Measurements from ENCODE around the gene IRAK2.
A peak's percentile ranks its signal among the peaks of the same experiment; 100 is the strongest.
"Not testable (repeated sequence)": the region's sequence is repeated elsewhere in the genome, so short reads cannot be mapped to it uniquely, and the experiment has no call there.

IRAK2 gene

GRCh38 chr3:10164546-10165393, at the start of gene IRAK2:
Gene IRAK2 (plus strand): TSS chr3:10164919. CDS start chr3:10164955, 36 bp downstream.
- no peaks in the 10 kb centered on the region for H3K27me3 Mint-ChIP-seq
- H3K4me1 Mint-ChIP-seq (ENCODE audit: low read depth) = peaks cover 16% of the 10 kb centered on the region
- H3K9me3 Mint-ChIP-seq = peaks cover 5% of the 10 kb centered on the region
- peak; percentile 82 for DNase-seq
- peaks cover 6% of the 10 kb centered on the region for H3K36me3 Mint-ChIP-seq (ENCODE audit: low read depth)
- peak within 1 kb of the TSS; percentile 59 for H3K27ac Mint-ChIP-seq
- peak within 1 kb of the TSS; percentile 78 for H3K4me3 Mint-ChIP-seq

- Mint-ChIP-seq H3K4me3 (peak within 1 kb of the TSS; percentile 98), H3K36me3 (ENCODE audit: low read depth) (peaks cover 48% of the 10 kb centered on the region), H3K4me1 (ENCODE audit: low read depth) (peaks cover 33% of the 10 kb centered on the region), H3K9me3 (no peaks in the 10 kb centered on the region), H3K27ac (peak within 1 kb of the TSS; percentile 98), H3K27me3 (no peaks in the 10 kb centered on the region)
- DNase-seq = peak; percentile 93
Observed at GRCh38 chr3:10115326-10116137, 49.2 kb upstream of the IRAK2 start, which contains the start of gene BRK1. Gene BRK1 (plus strand): TSS chr3:10115675. CDS start chr3:10115702, 27 bp downstream.

- Mint-ChIP-seq H3K9me3 (no peaks in the 10 kb centered on the region), H3K27me3 (no peaks in the 10 kb centered on the region), H3K36me3 (ENCODE audit: low read depth) (peaks cover 54% of the 10 kb centered on the region), H3K4me3 (peak overlapping the region; percentile 98), H3K4me1 (ENCODE audit: low read depth) (peaks cover 39% of the 10 kb centered on the region), H3K27ac (peak overlapping the region; percentile 98)
- DNase-seq = no peak
Observed at GRCh38 chr3:10116138-10116460, 48.6 kb upstream of the IRAK2 start.

GRCh38 chr3:10116928-10117327, 47.8 kb upstream of the IRAK2 start:
- DNase-seq = no peak
- H3K4me1 Mint-ChIP-seq (ENCODE audit: low read depth) = peaks cover 42% of the 10 kb centered on the region
- H3K27ac Mint-ChIP-seq = peak overlapping the region; percentile 98
- no peaks in the 10 kb centered on the region for H3K9me3 Mint-ChIP-seq
- H3K27me3 Mint-ChIP-seq = no peaks in the 10 kb centered on the region
- H3K4me3 Mint-ChIP-seq = peak overlapping the region; percentile 98
- peaks cover 59% of the 10 kb centered on the region for H3K36me3 Mint-ChIP-seq (ENCODE audit: low read depth)

GRCh38 chr3:10119376-10119775, 45.3 kb upstream of the IRAK2 start:
- Mint-ChIP-seq H3K27me3 (no peaks in the 10 kb centered on the region), H3K4me1 (ENCODE audit: low read depth) (peaks cover 58% of the 10 kb centered on the region), H3K27ac (peak overlapping the region; percentile 47), H3K36me3 (ENCODE audit: low read depth) (peaks cover 77% of the 10 kb centered on the region), H3K4me3 (no peak overlapping the region), H3K9me3 (no peaks in the 10 kb centered on the region)
- no peak for DNase-seq

GRCh38 chr3:10121064-10121463, 43.7 kb upstream of the IRAK2 start:
- Mint-ChIP-seq H3K9me3 (no peaks in the 10 kb centered on the region), H3K27ac (peak overlapping the region; percentile 9), H3K27me3 (no peaks in the 10 kb centered on the region), H3K36me3 (ENCODE audit: low read depth) (peaks cover 85% of the 10 kb centered on the region), H3K4me3 (no peak overlapping the region), H3K4me1 (ENCODE audit: low read depth) (peaks cover 59% of the 10 kb centered on the region)
- DNase-seq = no peak

GRCh38 chr3:10122724-10123123, 42.0 kb upstream of the IRAK2 start:
- DNase-seq = no peak
- Mint-ChIP-seq H3K9me3 (no peaks in the 10 kb centered on the region), H3K4me1 (ENCODE audit: low read depth) (peaks cover 48% of the 10 kb centered on the region), H3K4me3 (no peak overlapping the region), H3K36me3 (ENCODE audit: low read depth) (peaks cover 87% of the 10 kb centered on the region), H3K27me3 (no peaks in the 10 kb centered on the region), H3K27ac (peak overlapping the region; percentile 58)

- not testable (repeated sequence) for H3K4me1 Mint-ChIP-seq (ENCODE audit: low read depth); H3K36me3 Mint-ChIP-seq (ENCODE audit: low read depth); H3K9me3 Mint-ChIP-seq; DNase-seq; H3K27ac Mint-ChIP-seq; H3K27me3 Mint-ChIP-seq; H3K4me3 Mint-ChIP-seq
Observed at GRCh38 chr3:10135872-10136271, 28.8 kb upstream of the IRAK2 start.

GRCh38 chr3:10136426-10137005, 28.2 kb upstream of the IRAK2 start:
- Mint-ChIP-seq H3K9me3 (no peaks in the 10 kb centered on the region), H3K27ac (no peak overlapping the region), H3K36me3 (ENCODE audit: low read depth) (no peaks in the 10 kb centered on the region), H3K27me3 (no peaks in the 10 kb centered on the region), H3K4me1 (ENCODE audit: low read depth) (peaks cover 6% of the 10 kb centered on the region), H3K4me3 (no peak overlapping the region)
- DNase-seq = no peak

- H3K27ac Mint-ChIP-seq = no peak overlapping the region
- H3K4me3 Mint-ChIP-seq = no peak overlapping the region
- H3K27me3 Mint-ChIP-seq = no peaks in the 10 kb centered on the region
- H3K36me3 Mint-ChIP-seq (ENCODE audit: low read depth) = peaks cover 6% of the 10 kb centered on the region
- H3K4me1 Mint-ChIP-seq (ENCODE audit: low read depth) = peaks cover 6% of the 10 kb centered on the region
- H3K9me3 Mint-ChIP-seq = no peaks in the 10 kb centered on the region
- no peak for DNase-seq
Observed at GRCh38 chr3:10137178-10137577, 27.5 kb upstream of the IRAK2 start.

GRCh38 chr3:10140996-10141546, 23.6 kb upstream of the IRAK2 start:
- H3K4me1 Mint-ChIP-seq (ENCODE audit: low read depth) = peaks cover 26% of the 10 kb centered on the region
- H3K9me3 Mint-ChIP-seq = no peaks in the 10 kb centered on the region
- peak overlapping the region; percentile 89 for H3K4me3 Mint-ChIP-seq
- H3K27me3 Mint-ChIP-seq = no peaks in the 10 kb centered on the region
- no peak for DNase-seq
- H3K36me3 Mint-ChIP-seq (ENCODE audit: low read depth) = peaks cover 35% of the 10 kb centered on the region
- peak overlapping the region; percentile 97 for H3K27ac Mint-ChIP-seq

GRCh38 chr3:10142707-10143560, 21.8 kb upstream of the IRAK2 start:
- Mint-ChIP-seq H3K27me3 (no peaks in the 10 kb centered on the region), H3K27ac (peak overlapping the region; percentile 97), H3K4me1 (ENCODE audit: low read depth) (peaks cover 32% of the 10 kb centered on the region), H3K9me3 (no peaks in the 10 kb centered on the region), H3K36me3 (ENCODE audit: low read depth) (peaks cover 51% of the 10 kb centered on the region), H3K4me3 (peak overlapping the region; percentile 89)
- DNase-seq = peak; percentile 42

- peaks cover 35% of the 10 kb centered on the region for H3K4me1 Mint-ChIP-seq (ENCODE audit: low read depth)
- DNase-seq = no peak
- peak overlapping the region; percentile 45 for H3K27ac Mint-ChIP-seq
- no peaks in the 10 kb centered on the region for H3K27me3 Mint-ChIP-seq
- H3K9me3 Mint-ChIP-seq = no peaks in the 10 kb centered on the region
- H3K4me3 Mint-ChIP-seq = peak overlapping the region; percentile 63
- peaks cover 76% of the 10 kb centered on the region for H3K36me3 Mint-ChIP-seq (ENCODE audit: low read depth)
Observed at GRCh38 chr3:10145685-10146084, 19.0 kb upstream of the IRAK2 start.

- DNase-seq = no peak
- no peaks in the 10 kb centered on the region for H3K27me3 Mint-ChIP-seq
- H3K9me3 Mint-ChIP-seq = no peaks in the 10 kb centered on the region
- peaks cover 18% of the 10 kb centered on the region for H3K4me1 Mint-ChIP-seq (ENCODE audit: low read depth)
- H3K4me3 Mint-ChIP-seq = no peak overlapping the region
- peak overlapping the region; percentile 77 for H3K27ac Mint-ChIP-seq
- H3K36me3 Mint-ChIP-seq (ENCODE audit: low read depth) = peaks cover 85% of the 10 kb centered on the region
Observed at GRCh38 chr3:10149226-10149625, 15.5 kb upstream of the IRAK2 start.

Measured in activated T-cell treated with anti-CD3 and anti-CD28 coated beads, Interleukin-2, amount 50 U/mL, for 24 hours (primary cell).